IPS DF 19.7 (cell line): ENCODE measurements around the gene GLRX3.

Experiments
- DNase-seq: peaks from one replicate; pipeline ENCODE4 v3.0.0-alpha.2; 2013; ENCODE audit warnings: low read depth, low spot score

Gene GLRX3

GRCh38 chr10:130137659-130138478 is 1.7 kb downstream of the GLRX3 start:
- no peak for DNase-seq

- DNase-seq, result no peak
These were observed 2.3 kb downstream of the GLRX3 start for GRCh38 chr10:130138479-130138866.

- DNase-seq, result no peak
These were observed 4.2 kb downstream of the GLRX3 start for GRCh38 chr10:130140425-130140824.

- no peak for DNase-seq
These were observed 4.8 kb downstream of the GLRX3 start for GRCh38 chr10:130141038-130141437.

- no peak for DNase-seq
These were observed 5.3 kb downstream of the GLRX3 start for GRCh38 chr10:130141460-130141859.

- DNase-seq, result no peak
These were observed 5.7 kb downstream of the GLRX3 start for GRCh38 chr10:130141878-130142277.

GRCh38 chr10:130146042-130146441 is 9.9 kb downstream of the GLRX3 start:
- no peak for DNase-seq

GRCh38 chr10:130159192-130159794 is 23.1 kb downstream of the GLRX3 start:
- DNase-seq, result no peak

GRCh38 chr10:130160775-130161174 is 24.6 kb downstream of the GLRX3 start:
- no peak for DNase-seq

- no peak for DNase-seq
These were observed 25.1 kb downstream of the GLRX3 start for GRCh38 chr10:130161331-130161730.

GRCh38 chr10:130167193-130167592 is 31.0 kb downstream of the GLRX3 start:
- DNase-seq, result no peak

- DNase-seq, result no peak
These were observed 31.5 kb downstream of the GLRX3 start for GRCh38 chr10:130167707-130168106.

GRCh38 chr10:130169136-130169859 is 33.1 kb downstream of the GLRX3 start:
- DNase-seq, result no peak

- no peak for DNase-seq
These were observed 35.0 kb downstream of the GLRX3 start for GRCh38 chr10:130171196-130171595.

- DNase-seq, result no peak
These were observed 38.1 kb downstream of the GLRX3 start for GRCh38 chr10:130174328-130174727.

GRCh38 chr10:130175074-130175473 is 38.9 kb downstream of the GLRX3 start:
- no peak for DNase-seq

- no peak for DNase-seq
These were observed 41.1 kb downstream of the GLRX3 start for GRCh38 chr10:130177250-130177649.

- DNase-seq, result peak; percentile 57
These were observed 43.4 kb downstream of the GLRX3 start for GRCh38 chr10:130179640-130180039.

GRCh38 chr10:130180416-130180815 is 44.2 kb downstream of the GLRX3 start:
- DNase-seq, result no peak

- no peak for DNase-seq
These were observed 45.7 kb downstream of the GLRX3 start for GRCh38 chr10:130181858-130182257.

- DNase-seq, result no peak
These were observed 49.4 kb downstream of the GLRX3 start for GRCh38 chr10:130185591-130185990.
